HG03354 (cell line): Measurements from ENCODE around the gene ZMIZ1.
"Not testable (repeated sequence)": the region's sequence is repeated elsewhere in the genome, so short reads cannot be mapped to it uniquely, and the experiment has no call there.

Experiments used
- ATAC-seq: cut with Tn5 transposase; IDR thresholded peaks from one replicate; pipeline ENCODE4 v1.9.1; 2021; ENCODE audit warnings: mild to moderate bottlenecking; ENCODE audit not compliant: unreplicated experiment, poor library complexity, severe bottlenecking

ZMIZ1 gene

DNA sequence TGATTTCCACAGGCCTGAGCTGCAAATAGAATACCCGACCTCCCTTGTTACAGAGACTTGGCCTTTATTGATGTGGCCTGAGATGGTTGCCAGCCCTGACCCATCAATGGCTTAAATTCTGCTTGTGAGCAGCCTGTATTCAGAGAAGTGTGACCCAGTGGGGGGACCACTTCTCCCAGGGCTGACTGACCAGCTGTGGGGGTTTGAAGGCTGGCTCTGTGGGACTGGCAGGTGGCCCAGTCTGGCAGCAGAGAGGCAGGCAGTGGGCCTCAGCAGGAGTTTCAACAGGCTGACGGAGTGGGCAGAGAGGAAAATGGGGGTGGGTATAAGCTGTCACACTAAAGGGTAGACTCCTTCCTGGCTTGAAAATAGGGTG, 266.3 kb downstream of the ZMIZ1 start:
- ATAC-seq = no peak

DNA sequence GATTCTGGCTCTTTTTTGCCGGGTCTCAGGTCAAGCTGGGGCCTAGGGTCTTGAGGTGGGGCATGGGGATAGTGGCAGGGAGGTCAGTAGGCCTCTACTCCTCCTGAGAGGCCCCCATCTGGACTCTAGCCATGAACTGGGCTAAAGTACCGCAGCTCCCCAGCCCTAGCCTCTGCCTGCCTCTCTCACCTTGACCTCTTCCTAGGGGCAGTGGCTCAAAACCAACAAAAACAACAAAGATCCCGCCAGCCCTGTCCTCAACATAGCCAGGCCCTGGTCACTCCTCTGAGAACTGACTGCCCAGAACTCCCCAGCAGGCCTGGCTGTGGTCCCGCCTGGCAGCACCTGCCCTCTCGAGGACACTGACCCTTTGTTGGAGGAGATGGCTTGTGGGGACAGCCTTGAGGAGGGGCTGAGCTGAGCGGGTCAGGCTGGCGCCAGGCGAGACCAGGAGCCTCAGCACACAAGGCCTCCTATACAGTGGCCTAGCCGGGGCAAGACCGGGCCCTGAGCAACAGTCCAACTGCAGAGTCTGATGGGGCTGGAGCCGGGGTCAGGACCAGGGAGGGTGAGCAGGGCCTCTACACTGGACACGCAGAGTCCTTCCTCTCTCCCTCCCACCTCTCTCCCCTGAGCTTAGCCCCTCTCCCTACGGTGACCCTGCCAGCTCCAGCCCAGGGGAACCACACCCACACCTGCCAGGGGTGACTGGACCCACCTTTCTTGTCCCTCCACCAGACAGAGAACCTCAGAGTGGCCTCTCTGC, 266.9 kb downstream of the ZMIZ1 start:
- ATAC-seq = no peak

DNA sequence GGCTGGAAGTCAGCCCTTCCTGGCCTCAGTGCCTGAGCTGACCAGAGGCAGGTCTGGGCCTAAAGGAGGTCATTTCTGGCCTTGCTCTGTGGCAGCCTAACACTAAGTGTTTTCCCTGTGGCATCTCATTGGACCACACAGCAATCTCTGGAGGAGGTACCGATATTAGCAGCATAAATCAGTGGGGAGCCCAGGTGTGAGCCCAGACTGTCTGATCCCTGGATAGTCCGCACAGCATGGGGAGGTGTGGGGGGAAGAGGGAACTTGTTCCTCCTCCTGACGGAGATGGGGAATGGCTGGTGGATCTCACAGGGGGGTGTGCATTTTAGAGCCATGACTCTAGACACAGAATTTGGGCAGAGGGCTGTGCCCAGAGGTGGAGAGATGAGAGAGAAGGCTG, 267.5 kb downstream of the ZMIZ1 start:
- no peak for ATAC-seq

DNA sequence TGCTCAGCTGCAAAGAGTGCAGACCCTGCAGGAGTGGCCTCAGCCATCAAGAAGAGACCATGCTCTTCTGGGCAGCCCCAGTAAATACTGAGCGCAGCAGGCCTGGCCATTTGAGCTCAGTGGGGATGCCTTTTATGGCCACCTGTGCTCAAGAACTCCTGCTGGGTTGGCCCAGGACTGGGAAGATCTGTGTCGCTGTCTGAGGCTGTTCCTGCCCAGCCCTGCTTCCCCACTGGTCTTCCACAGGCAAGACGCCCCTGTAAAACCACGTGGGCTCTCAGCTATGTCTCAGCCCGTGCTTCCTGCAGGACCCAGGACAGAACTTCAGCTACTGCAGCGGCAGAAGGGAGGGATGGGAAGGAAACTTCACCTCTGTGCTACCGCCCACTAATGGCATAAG, 268.0 kb downstream of the ZMIZ1 start:
- no peak for ATAC-seq

DNA sequence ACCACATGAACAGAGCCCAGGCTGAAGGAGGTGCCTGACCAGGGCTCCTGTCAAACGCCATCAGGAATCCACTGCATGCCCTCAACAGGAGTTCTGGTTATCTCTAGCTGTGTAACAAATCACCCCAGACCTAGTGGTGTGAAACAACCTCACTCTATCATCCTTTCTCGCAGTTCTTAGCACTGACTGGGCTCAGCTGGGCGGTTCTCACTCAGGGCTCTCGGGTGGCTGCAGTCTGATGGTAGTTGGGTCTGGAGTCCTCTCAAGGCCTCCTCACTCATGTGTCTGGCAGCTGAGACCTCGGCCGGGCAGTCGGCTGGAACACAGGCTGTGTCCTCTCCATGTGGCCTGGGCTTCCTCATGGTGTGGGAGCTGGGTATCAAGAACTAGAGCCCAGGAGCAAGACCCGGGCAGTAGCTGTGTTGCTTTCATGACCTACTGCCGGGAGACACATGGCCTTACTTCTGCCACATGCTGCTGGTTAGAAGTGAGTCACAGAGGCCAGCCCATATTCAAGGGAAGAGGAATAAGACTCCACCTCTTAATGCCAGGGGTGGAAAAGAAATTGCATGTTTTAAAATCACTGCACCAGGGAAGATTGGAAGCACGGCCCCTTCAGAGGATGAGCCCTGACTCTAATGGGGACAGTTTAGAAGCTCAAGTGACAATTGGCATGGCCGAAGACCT, 269.2 kb downstream of the ZMIZ1 start:
- not testable (repeated sequence) for ATAC-seq

DNA sequence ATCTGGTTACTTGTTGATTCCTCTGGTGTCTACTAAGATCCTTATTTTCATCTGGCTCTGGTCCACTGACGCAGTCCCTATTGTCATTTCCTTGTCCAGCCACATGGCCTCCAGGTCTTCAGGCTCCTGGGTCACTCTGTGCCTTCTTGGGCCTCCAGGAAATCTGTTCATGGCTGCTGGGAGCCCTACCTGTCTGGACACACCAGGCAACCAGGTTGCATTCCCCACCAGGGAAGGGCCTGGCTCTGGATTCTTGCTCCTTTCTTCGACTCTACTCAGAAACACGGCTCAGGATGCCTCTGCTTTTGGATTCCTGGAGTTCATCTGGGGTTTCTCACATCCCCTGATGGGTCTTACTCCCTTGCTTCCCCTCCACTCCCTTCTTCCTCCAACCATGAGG, 270.5 kb downstream of the ZMIZ1 start:
- ATAC-seq = no peak

DNA sequence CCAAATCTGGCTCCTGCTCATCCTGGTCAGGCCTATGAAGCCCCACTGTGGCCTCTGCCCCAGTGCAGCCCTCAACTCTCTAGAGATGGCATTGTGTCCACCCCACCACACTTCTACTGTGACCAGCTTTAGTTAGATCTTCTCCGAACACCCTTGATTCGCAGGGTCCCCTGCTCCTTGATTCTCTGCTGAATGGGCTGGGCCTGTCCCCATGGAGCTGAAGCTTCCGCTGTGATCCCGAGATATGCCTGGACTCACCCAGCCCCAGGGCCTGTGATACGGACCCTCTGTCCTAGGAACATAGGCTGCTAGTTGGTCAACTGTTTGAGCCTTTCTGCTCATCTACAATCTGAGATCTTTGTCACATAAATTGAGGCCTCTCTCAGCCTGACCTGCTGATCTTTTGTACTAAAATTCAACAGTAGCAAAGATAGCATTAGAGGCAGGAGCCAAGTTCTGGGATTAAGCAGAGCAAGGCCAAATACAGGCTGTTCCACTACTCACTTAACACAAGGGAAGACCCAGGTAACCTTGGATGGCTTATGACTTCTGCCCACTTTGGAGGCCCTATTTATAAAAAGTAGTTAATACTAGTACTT, 272.0 kb downstream of the ZMIZ1 start:
- ATAC-seq = no peak

DNA sequence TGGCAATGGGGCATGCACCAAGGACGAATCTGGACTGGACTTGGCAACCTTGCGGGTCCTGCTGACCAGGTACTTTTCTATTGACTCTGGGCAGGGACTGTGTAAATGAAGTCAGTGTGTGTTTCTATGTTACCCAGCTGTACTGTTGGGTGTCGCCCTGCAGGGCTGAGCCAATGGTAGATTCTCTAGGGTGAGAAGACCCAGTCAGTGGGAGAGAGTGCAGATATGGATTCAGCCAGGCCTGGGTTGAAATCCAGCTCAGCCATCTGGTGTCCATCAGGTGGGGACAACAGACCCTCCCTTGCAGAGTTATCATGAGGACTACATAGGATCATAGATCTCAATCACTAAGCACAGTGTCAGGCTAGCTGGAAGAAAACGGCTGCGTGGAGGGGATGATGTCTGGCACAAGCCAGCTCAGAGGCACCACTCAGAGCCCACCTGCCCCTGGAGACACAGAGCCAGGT, 273.6 kb downstream of the ZMIZ1 start:
- no peak for ATAC-seq

DNA sequence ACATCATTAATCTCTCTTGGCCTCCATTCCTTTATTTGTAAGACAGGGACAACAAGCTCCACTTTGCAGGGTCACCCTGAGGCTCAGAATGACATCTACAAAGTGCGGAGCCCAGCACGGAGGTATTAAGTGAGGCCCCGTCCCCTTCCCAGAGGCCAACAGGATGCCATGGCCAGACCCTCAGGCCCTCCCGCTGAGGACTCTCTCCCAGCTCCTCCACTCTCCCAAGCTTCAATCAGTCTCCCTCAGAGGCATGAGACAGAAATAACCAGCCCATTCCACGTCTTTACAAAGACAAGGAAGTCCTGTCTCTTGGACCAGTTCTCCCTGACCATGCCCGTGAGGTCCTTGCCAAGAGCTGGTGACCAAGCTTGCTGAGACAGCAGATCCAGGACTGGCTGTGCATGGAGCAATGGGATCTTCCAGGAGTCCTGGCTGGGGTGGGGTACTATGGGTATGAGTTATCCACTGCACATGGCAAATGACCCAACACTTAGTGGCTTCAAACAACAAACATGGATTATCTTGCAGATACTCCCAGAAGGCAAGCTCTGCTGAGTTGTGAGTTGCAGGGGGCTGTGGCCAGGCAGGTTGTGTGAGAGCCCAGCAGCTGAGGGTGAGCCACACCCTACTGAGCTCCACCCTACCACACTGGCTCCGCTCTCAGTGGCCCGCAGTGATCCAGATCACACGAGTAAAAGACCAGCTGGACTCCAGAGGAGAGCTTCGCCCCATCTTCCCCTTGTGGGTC, 274.2 kb downstream of the ZMIZ1 start:
- ATAC-seq = no peak

DNA sequence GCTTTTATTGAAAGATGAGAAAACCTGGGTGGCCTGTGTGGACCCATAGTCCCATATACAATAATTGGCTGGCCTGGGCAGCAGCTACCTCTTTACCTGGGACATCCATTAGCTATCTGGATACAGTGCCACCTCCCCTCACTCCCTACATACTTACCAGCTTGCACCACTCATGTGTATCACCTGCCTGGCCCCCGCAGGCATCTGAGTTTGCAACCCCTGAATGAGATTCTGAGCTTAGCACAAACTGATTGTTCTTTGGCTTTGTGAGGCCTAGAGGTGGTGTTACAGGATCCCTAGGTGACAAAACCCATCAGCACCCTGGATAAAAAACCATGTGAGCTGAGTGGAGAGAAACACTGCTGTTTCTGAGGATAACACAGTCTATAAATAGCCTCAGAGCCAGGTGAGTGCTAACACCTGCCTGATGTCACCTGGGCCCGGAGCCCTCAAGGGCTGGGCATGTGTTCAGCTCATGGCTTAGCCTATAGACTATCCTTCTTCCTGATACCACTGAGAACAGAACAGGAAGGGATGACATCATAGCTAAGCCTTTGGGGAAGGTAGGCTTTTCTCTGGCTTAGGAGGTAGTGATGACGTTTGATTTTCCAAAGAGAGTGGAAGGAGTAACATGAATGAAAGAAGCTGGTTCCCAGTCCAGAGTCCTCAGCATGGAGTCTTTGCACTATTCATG, 275.9 kb downstream of the ZMIZ1 start:
- ATAC-seq = no peak

DNA sequence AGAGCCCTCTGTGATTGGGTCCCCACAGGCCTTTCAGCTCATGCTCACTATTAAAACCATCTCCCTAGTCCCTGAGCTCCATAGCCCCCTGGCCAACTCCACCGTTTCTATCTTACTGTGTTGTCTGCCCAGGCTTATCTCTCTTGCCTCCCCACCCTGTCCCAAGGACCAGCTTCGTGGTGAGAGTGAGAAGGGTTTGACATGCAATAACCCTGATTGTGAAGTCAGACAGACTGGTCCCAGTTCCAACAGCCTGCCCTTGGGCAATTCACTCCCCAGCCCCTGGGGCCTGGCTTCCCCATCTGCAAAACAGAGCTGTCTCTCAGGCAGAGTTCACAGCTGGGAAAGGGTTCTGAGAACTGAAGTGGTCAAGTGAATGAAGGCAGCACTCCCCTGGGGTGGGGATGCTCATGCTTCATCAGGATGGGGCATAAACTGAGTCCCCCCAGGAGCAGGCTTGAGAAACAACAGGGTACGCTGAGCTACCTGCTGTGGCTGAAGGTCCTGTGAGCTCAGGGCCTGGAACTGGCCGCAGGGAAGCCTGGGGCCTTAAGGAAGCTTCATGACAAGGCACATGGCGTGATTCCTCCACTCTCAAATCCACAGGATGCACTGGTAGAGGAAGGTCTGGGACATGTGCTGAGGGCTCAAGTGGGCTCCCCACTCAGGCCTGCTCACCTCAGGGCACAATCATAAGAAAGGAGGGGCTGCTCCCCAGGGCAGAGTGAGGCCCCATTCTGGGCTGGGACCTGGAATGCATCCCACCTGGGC, 276.7 kb downstream of the ZMIZ1 start:
- ATAC-seq = no peak

DNA sequence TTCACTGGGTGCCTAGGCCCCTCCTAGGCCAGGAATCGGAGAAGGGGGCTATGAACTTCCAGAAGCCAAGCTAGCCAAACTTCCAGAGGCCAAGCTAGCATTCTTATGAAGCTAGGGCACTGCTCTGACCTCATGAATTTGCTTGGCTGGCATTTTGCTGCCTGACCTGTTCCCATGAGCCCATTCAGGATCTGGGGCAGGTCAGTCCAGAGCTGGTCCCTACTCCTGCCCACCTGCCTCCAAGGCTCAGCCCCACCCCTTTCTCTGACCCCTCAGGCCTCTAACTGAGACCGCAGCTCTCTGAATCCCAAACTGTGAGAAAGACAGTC, 277.2 kb downstream of the ZMIZ1 start:
- no peak for ATAC-seq

DNA sequence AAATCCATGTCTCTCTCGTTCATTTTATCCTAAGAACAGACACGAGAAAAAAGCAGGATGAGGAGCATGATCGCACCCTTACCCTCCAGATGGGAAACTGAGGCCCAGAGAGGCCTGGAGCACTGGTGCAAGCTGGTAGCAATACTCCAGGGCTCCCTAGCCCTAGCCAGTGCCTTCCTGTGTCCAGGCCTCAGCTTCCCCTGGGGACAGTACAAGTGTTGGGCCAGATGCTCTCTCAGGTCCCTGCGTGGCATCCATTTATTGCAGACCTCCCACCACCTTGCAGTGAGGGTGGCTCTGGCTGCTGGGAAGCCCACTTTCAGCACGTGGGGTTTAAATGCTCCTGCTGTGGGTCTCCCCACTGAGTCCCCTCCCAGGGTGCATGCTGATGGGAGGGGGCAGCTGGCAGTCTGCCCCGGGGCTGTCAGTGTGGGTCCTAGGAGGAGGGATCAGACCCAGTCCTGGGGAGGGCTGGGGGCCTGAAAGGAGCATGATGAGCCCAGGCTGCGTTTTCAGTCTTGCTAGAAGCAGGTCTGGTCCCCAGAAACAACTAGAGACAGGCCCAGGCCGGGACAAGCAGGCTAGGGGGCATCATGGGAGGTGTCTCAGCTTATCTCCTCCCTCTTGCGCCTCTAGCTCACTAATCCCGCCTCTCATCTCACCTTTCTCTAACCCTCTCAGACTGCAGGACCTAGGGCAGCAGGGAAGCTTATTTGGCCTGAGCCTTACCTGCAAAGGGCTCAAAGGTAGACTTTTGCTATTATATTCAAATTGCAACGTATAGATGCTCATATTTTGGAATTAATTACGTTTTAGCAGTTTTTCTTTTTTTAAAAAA, 277.8 kb downstream of the ZMIZ1 start:
- no peak for ATAC-seq

DNA sequence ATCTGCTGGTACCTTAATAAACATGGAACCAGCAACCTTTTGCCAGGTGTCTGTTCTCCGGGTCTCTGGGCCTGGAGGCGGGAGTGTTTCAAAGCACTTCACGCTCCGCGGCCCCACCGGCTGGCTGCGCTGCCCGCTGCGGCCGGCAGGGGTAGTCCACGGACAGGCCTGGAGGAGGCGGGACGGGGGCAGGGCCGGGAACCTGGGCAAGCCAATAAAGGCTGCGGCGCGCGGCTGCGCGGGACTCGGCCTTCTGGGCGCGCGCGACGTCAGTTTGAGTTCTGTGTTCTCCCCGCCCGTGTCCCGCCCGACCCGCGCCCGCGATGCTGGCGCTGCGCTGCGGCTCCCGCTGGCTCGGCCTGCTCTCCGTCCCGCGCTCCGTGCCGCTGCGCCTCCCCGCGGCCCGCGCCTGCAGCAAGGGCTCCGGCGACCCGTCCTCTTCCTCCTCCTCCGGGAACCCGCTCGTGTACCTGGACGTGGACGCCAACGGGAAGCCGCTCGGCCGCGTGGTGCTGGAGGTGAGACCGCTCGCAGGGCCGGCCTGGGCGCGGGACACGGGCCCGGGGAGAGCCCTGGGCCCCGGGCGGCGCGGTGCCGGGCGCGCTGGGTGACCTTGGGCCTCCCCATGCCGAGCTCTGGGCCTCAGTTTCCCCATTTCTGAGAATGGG, 278.6 kb downstream of the ZMIZ1 start, which contains the start of gene PPIF:
Gene PPIF, plus strand, starts transcription at position 244 of the 668 bp plus-strand sequence. Its CDS starts 80 bp downstream, at position 324.
- ATAC-seq = peak; percentile 79

DNA sequence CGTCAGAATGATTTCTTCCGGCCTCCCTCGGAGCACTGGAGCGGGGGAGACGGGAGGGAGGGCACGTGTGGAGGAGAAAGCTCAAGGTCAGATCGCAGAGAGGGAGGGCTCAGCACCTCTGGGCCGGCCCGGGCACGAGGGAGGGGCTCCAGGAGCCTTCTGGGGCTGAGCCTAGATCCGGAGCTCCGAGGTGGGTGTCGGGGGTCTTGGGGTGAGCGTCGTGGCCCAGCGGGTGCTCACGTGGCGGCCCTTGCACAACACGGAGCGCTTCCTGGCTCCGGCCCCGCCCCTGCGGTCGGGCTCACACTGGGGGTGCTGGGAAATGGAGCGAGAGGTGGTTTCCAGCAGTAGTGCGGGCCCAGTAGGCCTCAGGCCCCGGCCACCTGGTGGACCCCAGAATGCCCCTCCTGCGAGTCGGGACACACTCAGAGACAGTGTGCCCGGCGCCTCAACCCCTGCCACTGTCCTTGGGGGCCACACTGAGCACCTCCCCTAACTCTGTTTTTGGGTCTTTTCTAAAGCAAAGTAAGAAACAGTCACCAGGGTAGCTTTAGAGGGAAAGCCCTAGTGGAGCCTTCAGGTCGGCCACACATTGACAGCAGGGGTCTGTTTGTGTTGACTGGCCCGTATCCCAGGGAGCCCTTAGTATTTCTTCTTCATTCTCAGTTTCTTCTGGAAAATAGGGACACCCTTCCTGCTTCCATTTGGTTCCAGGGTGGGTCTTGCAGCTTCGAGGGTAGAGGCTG, 279.3 kb downstream of the ZMIZ1 start:
- ATAC-seq = peak; percentile 73

DNA sequence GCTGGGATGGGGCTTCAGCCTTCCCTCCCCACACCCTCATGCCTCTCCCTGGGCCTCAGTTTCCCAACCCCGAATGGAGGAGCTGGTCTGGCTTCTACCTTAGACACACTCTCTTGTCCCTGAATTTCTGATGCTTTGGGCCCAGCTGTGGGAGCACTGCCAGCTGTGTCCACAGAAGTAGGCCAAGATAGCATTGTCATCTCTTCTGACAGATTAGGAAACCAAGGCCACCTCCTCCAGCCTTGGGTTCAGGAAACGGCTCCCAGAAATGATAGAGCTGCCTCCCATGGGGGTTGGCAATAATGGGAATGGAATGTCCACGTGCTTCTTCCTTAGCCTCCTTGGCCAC, 279.8 kb downstream of the ZMIZ1 start:
- ATAC-seq = no peak

DNA sequence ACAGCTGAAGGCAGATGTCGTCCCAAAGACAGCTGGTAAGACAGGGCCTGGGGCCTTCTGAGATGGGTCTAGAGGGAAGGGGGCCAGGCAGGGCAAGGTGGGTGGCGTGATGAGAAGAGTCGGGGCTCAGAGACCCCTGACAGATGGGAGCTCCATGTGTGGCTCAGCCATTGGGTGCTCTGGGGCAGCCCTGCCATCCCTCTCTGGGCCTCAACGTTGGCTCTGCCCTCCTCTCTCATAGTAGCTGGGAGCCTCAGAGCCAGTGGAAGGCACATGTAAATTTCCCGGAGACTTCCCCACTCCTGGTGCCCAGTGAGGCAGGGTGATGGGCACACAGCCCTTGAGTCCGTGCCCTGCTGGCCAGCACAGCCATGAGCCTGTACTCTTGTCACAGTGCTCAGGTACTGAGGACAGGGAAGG, 280.3 kb downstream of the ZMIZ1 start:
- no peak for ATAC-seq
